Astrocyte of the cerebellum (primary cell): ENCODE measurements around the gene HAP1.

Experiments
- DNase-seq: peaks from one replicate; pipeline ENCODE4 v3.0.0-alpha.2; 2011; ENCODE audit warnings: low read depth
- H3K4me3 ChIP-seq: 2 replicates; pipeline ENCODE4 v1.5.1; 2011; ENCODE audit warnings: mild to moderate bottlenecking, low read depth, low read length, moderate library complexity
- CTCF ChIP-seq: IDR thresholded peaks from 2 replicates; pipeline ENCODE4 v1.5.1; 2012; ENCODE audit warnings: low read length, low read depth, moderate library complexity, mild to moderate bottlenecking; ENCODE audit errors: missing control alignments
- in situ Hi-C: cut with HindIII; loops from 2 replicates; pipeline ENCODE4 v1.10.0; 2017; ENCODE audit warnings: low sequenced_read_pairs

Gene HAP1

GRCh38 chr17:41730479-41730878 lies 4.0 kb downstream of the HAP1 start:
- DNase-seq: no peak
- no peak for TF ChIP-seq CTCF
- in situ Hi-C loops: loop anchor here (25.0 kb wide), 1 partner anchor 232 kb away; the partner anchor contains the start of gene CNP
- H3K4me3 ChIP-seq: no peak overlapping the region

- no peak for DNase-seq
- TF ChIP-seq CTCF: no peak
These were observed 6.4 kb downstream of the HAP1 start for GRCh38 chr17:41728056-41728455.

GRCh38 chr17:41725134-41725533 lies 9.3 kb downstream of the HAP1 start:
- H3K4me3 ChIP-seq: no peak overlapping the region
- TF ChIP-seq CTCF: no peak
- in situ Hi-C loops: loop anchor here (10.0 to 25.0 kb wide), 2 partner anchors 80 to 237 kb away; partner anchors contain the start of gene CNP
- DNase-seq: no peak

More at GRCh38 chr17:41728056-41728455, 6.4 kb downstream of the HAP1 start:
- H3K4me3 ChIP-seq: no peak overlapping the region
- in situ Hi-C loops: loop anchor here (10.0 to 25.0 kb wide), 2 partner anchors 77 to 234 kb away; partner anchors contain the start of gene CNP

GRCh38 chr17:41724476-41725050 lies 9.9 kb downstream of the HAP1 start:
- no peak overlapping the region for H3K4me3 ChIP-seq
- no peak for TF ChIP-seq CTCF
- in situ Hi-C loops: loop anchor here (10.0 to 25.0 kb wide), 2 partner anchors 80 to 238 kb away; partner anchors contain the start of gene CNP
- no peak for DNase-seq

GRCh38 chr17:41723801-41724475 lies 10.5 kb downstream of the HAP1 start:
- H3K4me3 ChIP-seq: no peak overlapping the region
- DNase-seq: no peak
- in situ Hi-C loops: loop anchor here (10.0 kb wide), 1 partner anchor 81 kb away; no protein-coding TSS in a partner anchor
- TF ChIP-seq CTCF: no peak

GRCh38 chr17:41722231-41722630 lies 12.2 kb downstream of the HAP1 start:
- in situ Hi-C loops: loop anchor here (10.0 kb wide), 1 partner anchor 83 kb away; no protein-coding TSS in a partner anchor
- no peak overlapping the region for H3K4me3 ChIP-seq
- DNase-seq: no peak
- no peak for TF ChIP-seq CTCF
